HEK293 (cell line): ENCODE data around the gene RNF169.

Experiments
- CTCF ChIP-seq: fragments of 450-650 bp; formaldehyde crosslinking; IDR thresholded peaks from 2 replicates; pipeline ENCODE4 v1.5.1; 2016; ENCODE audit warnings: missing biosample characterization, missing genetic modification characterization
- KLF16 ChIP-seq: fragments of 450-650 bp; formaldehyde crosslinking; IDR thresholded peaks from 2 replicates; pipeline ENCODE4 v1.5.1; 2017; ENCODE audit warnings: missing biosample characterization, missing genetic modification characterization
- RBAK ChIP-seq: fragments of 450-650 bp; formaldehyde crosslinking; IDR thresholded peaks from 2 replicates; pipeline ENCODE4 v1.5.1; 2016; ENCODE audit warnings: missing biosample characterization, missing genetic modification characterization
- ZNF211 ChIP-seq: fragments of 450-650 bp; formaldehyde crosslinking; IDR thresholded peaks from 2 replicates; pipeline ENCODE4 v1.5.1; 2016; ENCODE audit warnings: low read depth, missing biosample characterization, missing genetic modification characterization
- ZNF514 ChIP-seq: fragments of 450-650 bp; formaldehyde crosslinking; IDR thresholded peaks from 2 replicates; pipeline ENCODE4 v1.5.1; 2016; ENCODE audit warnings: missing biosample characterization, missing genetic modification characterization
- ZNF529 ChIP-seq: fragments of 450-650 bp; formaldehyde crosslinking; IDR thresholded peaks from 2 replicates; pipeline ENCODE4 v1.5.1; 2017; ENCODE audit warnings: missing genetic modification characterization, missing biosample characterization; ENCODE audit not compliant: insufficient replicate concordance
- ZNF747 ChIP-seq: fragments of 450-650 bp; formaldehyde crosslinking; IDR thresholded peaks from 2 replicates; pipeline ENCODE4 v1.5.1; 2016; ENCODE audit warnings: missing biosample characterization, missing genetic modification characterization
- ZNF768 ChIP-seq: fragments of 450-650 bp; formaldehyde crosslinking; IDR thresholded peaks from 2 replicates; pipeline ENCODE4 v1.5.1; 2018; ENCODE audit warnings: missing biosample characterization, mild to moderate bottlenecking, missing genetic modification characterization
- TF ChIP-seq, protein P1 (sequence below): fragments of 450-650 bp; formaldehyde crosslinking; conservative IDR thresholded peaks from 2 replicates; pipeline ENCODE4 v1.5.1; 2016; ENCODE audit warnings: low read depth, missing biosample characterization, missing genetic modification characterization
- TF ChIP-seq, protein P2 (sequence below): fragments of 450-650 bp; formaldehyde crosslinking; IDR thresholded peaks from 2 replicates; pipeline ENCODE4 v1.5.1; 2016; ENCODE audit warnings: missing biosample characterization, missing genetic modification characterization

GRCh38 chr11:74837191-74837590 is 88.5 kb downstream of the RNF169 start:
- TF ChIP-seq, protein P1, sequence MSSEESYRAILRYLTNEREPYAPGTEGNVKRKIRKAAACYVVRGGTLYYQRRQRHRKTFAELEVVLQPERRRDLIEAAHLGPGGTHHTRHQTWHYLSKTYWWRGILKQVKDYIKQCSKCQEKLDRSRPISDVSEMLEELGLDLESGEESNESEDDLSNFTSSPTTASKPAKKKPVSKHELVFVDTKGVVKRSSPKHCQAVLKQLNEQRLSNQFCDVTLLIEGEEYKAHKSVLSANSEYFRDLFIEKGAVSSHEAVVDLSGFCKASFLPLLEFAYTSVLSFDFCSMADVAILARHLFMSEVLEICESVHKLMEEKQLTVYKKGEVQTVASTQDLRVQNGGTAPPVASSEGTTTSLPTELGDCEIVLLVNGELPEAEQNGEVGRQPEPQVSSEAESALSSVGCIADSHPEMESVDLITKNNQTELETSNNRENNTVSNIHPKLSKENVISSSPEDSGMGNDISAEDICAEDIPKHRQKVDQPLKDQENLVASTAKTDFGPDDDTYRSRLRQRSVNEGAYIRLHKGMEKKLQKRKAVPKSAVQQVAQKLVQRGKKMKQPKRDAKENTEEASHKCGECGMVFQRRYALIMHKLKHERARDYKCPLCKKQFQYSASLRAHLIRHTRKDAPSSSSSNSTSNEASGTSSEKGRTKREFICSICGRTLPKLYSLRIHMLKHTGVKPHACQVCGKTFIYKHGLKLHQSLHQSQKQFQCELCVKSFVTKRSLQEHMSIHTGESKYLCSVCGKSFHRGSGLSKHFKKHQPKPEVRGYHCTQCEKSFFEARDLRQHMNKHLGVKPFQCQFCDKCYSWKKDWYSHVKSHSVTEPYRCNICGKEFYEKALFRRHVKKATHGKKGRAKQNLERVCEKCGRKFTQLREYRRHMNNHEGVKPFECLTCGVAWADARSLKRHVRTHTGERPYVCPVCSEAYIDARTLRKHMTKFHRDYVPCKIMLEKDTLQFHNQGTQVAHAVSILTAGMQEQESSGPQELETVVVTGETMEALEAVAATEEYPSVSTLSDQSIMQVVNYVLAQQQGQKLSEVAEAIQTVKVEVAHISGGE (tag by site-specific recombination), result no peak
- no peak for TF ChIP-seq RBAK (tag by site-specific recombination)
- no peak for TF ChIP-seq CTCF (tag by site-specific recombination)
- TF ChIP-seq ZNF514 (tag by site-specific recombination), result no peak
- no peak for TF ChIP-seq KLF16
- TF ChIP-seq, protein P2, sequence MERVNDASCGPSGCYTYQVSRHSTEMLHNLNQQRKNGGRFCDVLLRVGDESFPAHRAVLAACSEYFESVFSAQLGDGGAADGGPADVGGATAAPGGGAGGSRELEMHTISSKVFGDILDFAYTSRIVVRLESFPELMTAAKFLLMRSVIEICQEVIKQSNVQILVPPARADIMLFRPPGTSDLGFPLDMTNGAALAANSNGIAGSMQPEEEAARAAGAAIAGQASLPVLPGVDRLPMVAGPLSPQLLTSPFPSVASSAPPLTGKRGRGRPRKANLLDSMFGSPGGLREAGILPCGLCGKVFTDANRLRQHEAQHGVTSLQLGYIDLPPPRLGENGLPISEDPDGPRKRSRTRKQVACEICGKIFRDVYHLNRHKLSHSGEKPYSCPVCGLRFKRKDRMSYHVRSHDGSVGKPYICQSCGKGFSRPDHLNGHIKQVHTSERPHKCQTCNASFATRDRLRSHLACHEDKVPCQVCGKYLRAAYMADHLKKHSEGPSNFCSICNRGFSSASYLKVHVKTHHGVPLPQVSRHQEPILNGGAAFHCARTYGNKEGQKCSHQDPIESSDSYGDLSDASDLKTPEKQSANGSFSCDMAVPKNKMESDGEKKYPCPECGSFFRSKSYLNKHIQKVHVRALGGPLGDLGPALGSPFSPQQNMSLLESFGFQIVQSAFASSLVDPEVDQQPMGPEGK, result no peak
- TF ChIP-seq ZNF768, result no peak
- TF ChIP-seq ZNF211 (tag by site-specific recombination), result no peak
- no peak for TF ChIP-seq ZNF747 (tag by site-specific recombination)
- TF ChIP-seq ZNF529 (tag by site-specific recombination), result no peak
